Subcutaneous adipose tissue (tissue), 4 donors: ENCODE data around the gene ARHGAP28. TPM values are rescaled to one million over a fixed set of nuclear protein-coding genes. Genes with fewer than 3 reads are reported as not detected.

Source experiments
- total RNA-seq, 4 donors: library from RNA; depleted of rRNA; stranded (reverse); fragments of >200 nt; gene quantifications; one replicate each; pipeline ENCODE4 v1.1.0, GENCODE V29; 2016
- TF ChIP-seq, protein P1 (sequence below): fragments of 450-650 bp; IDR thresholded peaks from one replicate; pipeline ENCODE4 v1.5.1; 2016; ENCODE audit warnings: low read depth, mild to moderate bottlenecking, control low read depth, antibody characterized with exemption, moderate library complexity

ARHGAP28 gene
- total RNA-seq, 4 donors from 2014 or later = 8.0 to 15.3 (median 9.3) TPM

DNA sequence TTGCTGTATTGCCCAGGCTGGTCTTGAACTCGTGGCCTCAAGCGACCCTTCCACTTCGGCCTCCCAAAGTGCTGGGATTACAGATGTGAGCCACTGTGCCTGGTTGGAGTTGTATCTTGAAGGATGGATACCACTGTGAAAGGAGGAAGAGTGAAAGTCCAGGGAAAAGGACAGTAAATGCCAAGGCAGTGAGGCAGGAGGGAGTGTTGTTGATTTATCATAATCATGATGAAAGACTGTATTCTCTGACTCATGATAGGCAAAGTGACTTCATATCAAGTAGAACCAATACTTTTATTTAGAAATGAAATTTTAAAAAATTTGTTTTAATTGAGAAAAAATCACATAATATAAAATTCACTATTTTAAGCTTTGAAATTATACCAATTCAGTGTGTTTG lies 162.3 kb downstream of the ARHGAP28 start:
- TF ChIP-seq, protein P1, sequence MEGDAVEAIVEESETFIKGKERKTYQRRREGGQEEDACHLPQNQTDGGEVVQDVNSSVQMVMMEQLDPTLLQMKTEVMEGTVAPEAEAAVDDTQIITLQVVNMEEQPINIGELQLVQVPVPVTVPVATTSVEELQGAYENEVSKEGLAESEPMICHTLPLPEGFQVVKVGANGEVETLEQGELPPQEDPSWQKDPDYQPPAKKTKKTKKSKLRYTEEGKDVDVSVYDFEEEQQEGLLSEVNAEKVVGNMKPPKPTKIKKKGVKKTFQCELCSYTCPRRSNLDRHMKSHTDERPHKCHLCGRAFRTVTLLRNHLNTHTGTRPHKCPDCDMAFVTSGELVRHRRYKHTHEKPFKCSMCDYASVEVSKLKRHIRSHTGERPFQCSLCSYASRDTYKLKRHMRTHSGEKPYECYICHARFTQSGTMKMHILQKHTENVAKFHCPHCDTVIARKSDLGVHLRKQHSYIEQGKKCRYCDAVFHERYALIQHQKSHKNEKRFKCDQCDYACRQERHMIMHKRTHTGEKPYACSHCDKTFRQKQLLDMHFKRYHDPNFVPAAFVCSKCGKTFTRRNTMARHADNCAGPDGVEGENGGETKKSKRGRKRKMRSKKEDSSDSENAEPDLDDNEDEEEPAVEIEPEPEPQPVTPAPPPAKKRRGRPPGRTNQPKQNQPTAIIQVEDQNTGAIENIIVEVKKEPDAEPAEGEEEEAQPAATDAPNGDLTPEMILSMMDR = no peak

DNA sequence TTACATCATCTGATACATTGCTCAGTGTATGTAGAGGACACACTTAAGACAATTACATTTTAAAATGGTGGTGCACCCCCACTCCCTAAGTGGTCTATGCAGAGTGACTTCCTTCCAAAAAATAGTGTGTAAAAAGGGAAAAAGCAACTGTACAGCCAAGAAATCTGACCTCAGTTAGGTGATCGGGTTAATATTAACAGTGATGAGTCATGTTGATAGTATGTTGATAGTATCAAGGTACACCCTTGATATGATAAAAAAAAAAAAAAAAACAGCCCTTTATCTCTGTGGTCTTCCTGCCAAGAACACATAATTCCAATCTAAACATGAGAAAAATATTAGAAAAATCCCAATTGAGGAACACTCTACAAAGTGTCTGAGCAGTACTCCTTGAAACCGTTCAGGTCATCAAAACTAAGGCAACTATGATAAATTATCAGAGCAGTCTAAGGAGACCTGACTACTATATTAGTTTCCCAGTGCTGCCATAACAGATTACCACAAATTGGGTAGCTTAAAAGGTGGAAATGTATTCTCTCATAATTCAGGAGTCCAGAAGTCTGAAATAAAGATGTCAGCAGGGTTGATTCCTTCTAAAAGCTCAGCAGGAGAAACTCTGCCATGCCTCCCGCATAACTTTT lies 171.9 kb downstream of the ARHGAP28 start:
- TF ChIP-seq, protein P1 = no peak

DNA sequence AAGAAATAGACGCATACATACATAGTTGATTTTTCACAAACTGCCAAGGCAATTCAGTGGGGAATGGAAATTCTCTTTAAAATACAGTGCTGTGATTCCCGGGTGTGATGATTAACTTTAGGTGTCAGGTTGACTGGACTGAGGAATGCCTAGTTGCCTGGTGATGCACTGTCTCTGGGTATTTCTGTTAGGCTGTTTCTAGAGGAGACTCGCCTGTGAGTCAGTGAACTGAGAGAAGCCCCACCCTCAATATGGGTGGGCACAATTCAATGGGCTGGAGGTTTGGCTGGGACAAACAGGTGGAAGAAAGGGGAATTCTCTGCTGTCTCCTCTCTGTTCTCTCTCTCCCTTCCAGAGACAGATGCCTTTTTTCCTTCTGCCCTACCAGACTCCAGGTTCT lies 187.6 kb downstream of the ARHGAP28 start:
- TF ChIP-seq, protein P1 = no peak

DNA sequence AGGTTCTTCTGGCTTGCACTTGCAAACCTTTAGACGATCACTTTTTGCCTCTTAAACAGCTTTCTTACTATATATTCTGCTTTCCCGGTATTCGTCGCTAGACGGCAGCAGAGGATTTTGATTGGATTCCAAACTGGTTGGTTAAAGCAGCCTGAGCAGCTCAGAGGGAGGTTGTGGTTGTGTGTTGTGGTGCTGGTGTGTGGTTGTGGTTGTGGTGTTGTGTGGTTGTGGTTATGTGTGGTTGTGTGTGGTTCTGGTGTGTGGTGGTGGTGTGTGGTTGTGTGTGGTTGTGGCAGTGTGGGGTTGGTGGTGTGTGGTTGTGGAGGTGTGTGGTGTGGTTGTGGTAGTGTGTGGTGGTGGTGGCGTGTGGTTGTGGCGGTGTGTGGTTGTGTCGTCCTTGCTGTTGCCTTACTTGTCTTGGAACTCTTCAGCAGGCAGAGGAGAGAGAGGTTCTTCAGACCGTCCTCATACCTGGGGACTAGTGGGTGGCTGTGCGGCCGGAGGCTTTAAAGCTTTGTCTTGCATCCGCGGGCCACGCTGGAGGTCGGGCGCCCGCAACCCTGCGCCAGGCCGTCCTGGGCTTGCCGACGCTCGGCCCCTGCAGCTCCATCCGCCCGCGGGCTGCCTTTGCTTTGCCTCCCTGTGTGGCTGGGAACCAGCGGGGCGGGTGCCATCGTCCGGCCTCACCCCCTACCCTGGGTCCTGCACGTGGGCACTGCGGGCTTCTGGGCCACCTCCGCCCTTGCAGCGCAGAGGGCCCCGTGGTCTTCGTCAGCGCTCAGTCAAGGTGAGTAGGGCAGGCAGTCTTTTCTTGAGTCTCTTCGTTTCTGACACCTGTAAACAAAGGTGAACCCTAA lies 190.8 kb downstream of the ARHGAP28 start:
- TF ChIP-seq, protein P1 = no peak

DNA sequence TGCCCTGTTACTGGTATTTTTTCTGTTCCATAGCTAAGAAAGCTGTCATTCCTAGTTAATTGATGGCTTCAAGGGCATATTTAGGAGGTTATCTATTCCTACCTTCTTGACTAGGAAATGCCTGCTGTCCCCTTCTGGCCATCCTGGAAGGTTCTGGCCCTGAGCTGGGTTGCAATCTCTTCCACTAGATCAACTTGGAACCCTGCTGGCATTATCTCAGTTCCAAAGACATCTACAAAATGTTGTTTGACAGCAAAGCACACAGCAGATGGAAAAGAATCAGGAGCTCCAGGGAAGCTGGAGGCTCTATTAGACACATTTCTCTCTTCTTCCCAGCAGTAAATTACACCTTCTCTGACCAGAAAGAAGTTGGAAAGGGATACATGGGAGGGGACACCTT lies 192.1 kb downstream of the ARHGAP28 start:
- TF ChIP-seq, protein P1 = no peak

DNA sequence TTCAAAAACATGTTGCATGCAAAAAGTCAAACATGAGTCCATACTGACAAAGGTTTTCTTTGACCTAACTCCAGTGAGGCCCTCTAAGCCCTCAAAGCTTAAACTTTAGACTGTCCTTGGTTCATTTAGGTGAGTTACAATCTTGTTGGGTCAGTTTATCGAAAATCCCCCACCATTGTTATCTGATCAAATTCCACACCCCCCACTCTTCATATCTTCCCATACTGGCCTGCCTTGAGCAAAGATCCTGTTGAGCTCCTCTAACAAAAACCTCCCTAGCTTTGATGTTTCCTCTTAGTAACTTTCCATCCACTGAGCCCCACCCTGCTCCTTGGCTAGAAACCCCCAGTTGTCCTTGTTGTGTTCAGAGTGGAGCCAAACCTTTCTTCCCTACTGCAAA lies 193.7 kb downstream of the ARHGAP28 start:
- TF ChIP-seq, protein P1 = no peak

DNA sequence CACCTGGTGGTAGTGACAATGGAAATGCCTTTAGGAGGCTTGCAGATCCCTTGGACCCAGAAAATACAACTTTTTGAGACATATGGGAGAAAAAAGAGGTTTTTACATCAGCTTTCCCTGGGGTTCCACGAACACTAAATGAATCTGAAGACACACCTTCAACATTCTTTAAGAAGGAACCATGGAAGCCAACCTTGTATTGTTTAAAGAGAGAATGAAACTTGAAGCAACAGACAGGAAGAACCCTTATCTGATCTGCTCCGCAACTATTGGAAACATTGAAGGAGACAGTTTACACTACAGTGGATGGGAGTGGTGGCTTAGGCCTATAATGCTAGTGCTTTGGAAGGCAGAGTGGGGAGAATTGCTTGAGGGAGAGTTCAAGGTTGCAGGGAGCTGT lies 197.6 kb downstream of the ARHGAP28 start:
- TF ChIP-seq, protein P1 = no peak
